SK-N-DZ (cell line): ENCODE measurements around the gene RIPK1.
A peak's percentile ranks its signal among the peaks of the same experiment; 100 is the strongest.
"Not testable (repeated sequence)": the region's sequence is repeated elsewhere in the genome, so short reads cannot be mapped to it uniquely, and the experiment has no call there.

Source experiments
- DNase-seq: peaks from one replicate; pipeline ENCODE4 v3.0.0-alpha.2; 2015; ENCODE audit warnings: low spot score

The RIPK1 gene

GRCh38 chr6:3045369-3045768 is 22.9 kb upstream of the RIPK1 start:
- no peak for DNase-seq

DNA sequence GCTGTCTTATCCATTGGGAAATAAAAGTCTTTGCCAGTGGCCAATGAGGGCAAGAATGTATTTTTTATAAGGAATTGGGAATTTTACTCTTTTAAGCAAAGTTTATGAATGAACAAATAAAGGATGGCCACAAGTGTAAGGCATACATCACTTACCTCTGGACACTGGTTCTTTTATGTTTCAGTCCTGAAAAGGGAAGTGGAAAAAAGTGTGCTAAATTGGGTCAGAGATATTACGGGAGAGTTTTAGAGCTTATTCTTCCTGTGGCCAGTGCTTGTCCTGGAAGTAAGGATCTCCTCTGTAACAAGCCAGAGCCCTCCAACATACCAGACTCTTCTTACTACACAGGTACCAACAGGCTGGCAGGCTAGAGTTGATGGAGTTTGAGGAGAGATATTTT is 22.5 kb upstream of the RIPK1 start:
- no peak for DNase-seq

GRCh38 chr6:3046295-3046694 is 22.0 kb upstream of the RIPK1 start:
- no peak for DNase-seq

DNA sequence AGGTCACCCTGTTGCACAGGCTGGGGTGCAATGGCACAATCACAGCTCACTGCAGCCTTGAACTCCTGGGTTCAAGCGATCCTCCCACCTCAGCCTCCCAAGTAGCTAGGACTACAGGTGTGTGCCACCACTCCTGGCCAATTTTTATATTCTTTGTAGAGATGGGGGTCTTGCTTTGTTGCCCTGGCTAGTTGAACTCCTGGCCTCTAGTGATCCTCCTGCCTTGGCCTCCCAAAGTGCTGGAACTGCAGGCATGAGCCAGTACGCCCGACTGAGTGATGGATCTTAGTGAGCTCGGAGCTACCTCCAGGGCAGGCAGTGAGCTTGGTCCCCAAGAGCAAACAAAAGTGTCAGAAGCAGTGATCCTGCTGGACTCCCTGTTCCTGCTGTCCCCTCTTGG is 20.3 kb upstream of the RIPK1 start:
- not testable (repeated sequence) for DNase-seq

- DNase-seq: no peak
Observed at GRCh38 chr6:3052481-3053230, 15.6 kb upstream of the RIPK1 start.

- no peak for DNase-seq
Observed at GRCh38 chr6:3053231-3053508, 15.1 kb upstream of the RIPK1 start.

- DNase-seq: not testable (repeated sequence)
Observed at GRCh38 chr6:3054229-3055157, 13.8 kb upstream of the RIPK1 start.

GRCh38 chr6:3055158-3055499 is 13.2 kb upstream of the RIPK1 start:
- not testable (repeated sequence) for DNase-seq

DNA sequence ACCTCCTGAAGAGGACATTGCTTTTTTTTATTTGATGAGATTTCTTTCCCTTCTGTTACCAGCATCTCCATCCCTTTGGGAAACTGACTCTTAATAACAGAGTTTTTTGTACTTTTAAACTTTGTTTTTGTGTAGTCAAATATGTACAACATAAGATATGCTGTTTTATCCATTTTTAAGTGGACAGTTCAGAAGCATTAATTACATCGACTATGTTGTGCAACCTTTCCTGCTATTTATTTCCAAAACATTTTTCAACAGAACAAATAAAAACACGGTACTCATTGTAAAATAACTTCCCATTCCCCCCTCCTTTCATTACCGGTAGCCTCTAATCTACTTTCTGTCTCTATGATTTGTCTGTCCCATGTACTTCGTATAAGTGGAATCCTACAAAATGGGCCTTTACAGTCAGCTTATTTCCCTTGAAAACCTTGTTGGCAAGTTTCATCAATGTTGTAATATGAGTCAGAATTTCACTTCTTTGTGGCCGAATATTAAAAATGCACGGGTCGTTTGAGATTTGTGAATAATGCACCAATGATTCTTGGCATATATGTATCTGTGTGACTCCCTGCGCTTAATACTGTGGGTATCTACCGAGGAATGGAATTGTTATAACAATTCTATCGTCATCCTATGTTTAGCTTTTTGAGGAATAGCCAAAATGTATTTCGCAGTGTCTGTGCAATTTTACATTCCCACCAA is 11.1 kb upstream of the RIPK1 start:
- DNase-seq: no peak

GRCh38 chr6:3058957-3059356 is 9.3 kb upstream of the RIPK1 start:
- no peak for DNase-seq

DNA sequence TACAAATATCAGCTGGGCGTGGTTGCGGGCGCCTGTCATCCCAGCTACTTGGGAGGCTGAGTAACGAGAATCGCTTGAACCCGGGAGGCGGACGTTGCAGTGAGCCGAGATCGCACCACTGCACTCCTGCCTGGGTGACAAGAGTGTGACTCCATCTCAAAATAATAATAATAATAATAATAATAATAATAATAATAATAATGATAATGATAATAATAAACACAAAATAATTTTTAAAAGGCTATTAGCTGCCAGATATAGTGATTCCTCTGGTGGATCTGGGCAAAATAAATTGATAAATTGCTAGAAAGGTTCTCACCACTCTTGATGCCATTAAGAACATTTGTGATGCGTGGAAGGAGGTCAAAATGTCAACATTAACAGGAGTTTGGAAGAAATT is 8.2 kb upstream of the RIPK1 start:
- DNase-seq: not testable (repeated sequence)

DNA sequence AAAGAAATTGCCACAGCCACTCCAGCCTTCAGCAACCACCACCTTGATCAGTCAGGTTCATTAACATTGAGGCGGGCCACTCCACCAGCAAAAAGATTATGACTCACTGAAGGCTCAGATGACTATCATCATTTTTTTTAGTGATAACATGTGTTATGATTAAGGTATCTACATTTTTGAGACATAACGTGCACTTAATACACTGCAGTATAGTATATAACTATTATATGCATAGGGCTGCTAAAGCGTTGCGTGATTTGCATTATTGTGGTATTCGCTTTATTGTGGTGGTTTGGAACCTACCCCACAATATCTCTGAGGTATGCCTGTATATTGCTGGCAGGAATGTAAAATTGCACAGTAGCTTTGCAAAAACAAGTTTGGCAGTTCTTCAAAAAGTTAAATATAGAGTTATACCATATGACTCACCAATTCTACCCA is 6.8 kb upstream of the RIPK1 start:
- no peak for DNase-seq

GRCh38 chr6:3063340-3063732 is 5.0 kb upstream of the RIPK1 start:
- not testable (repeated sequence) for DNase-seq

GRCh38 chr6:3063733-3064700 is 4.3 kb upstream of the RIPK1 start:
- peak; percentile 74 for DNase-seq

DNA sequence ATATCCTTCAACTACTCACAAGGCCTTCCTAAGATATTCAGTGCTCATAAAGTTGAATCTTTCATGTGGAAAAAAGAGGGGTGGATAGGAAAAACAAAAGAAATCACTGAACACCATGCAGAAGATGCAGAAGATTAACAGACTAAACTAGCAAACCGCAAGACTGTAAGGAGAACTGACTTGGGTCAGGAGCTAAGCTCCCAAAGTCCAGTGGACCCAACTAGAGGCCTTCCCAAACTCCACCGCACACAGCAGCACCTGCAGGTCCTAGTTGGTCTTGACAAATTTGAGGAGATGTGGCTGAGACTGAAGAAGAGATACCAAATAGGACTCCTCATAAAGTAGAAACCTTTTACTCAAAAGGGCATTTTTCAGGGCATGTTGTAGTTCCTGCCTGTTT is 3.3 kb downstream of the RIPK1 start:
- DNase-seq: no peak

DNA sequence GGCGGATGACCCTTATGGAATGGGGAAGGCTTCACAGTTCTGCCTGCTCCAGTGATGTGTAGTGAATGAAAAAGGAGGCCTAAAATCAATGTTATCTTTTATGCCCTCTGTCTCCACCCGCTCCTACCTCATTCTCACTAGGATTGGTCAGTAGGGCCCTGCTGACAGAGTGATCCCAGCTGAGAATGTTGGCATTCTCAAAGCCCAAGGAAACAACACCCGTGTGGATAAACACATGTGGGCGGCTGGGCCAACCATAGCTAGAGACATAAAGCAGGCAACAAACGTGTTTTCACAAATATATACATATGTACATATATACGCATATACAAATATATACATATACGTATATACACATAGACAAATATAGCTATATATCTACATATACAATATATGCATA is 4.5 kb downstream of the RIPK1 start:
- DNase-seq: no peak

DNA sequence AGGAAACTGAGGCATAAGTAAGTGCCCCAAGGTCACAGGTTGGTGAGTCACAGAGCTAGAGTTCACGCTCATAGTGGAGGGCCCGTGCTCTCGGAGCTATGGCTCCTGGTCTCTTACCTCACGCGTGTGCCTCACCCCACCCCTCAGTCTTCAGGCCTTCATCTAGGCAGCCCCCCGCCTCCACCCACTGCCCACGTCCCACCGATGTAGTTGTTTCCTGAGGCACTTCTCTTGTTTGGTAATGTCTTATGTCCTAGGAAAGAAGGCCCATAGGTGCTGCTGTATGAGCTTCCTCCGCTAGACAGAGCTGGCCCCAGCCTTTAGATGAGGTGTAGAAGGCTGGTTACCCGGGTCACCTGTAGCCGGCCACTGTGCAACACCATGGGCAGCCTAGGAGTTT is 5.1 kb downstream of the RIPK1 start:
- DNase-seq: no peak

GRCh38 chr6:3075772-3076113 is 7.4 kb downstream of the RIPK1 start:
- DNase-seq: no peak

DNA sequence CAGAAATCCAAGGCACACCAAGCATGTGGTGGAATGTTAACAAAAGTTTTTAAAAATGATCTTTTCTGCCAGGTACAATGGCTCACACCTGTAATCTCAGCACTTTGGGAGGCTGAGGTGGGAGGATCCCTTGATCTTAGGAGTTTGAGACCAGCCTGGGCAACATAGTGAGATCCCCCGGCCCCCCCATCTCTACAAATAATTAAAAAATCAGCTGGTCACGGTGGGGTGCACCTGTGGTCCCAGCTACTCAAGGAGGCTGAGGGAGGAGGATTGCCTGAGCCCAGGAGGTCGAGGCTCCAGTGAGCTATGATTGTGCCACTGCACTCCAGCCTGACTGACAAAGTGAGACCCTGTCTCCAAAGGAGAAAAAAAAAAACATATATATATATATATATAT is 8.0 kb downstream of the RIPK1 start:
- DNase-seq: no peak

- no peak for DNase-seq
Observed at GRCh38 chr6:3077430-3077829, 9.1 kb downstream of the RIPK1 start.

- DNase-seq: not testable (repeated sequence)
Observed at GRCh38 chr6:3078952-3079351, 10.7 kb downstream of the RIPK1 start.
